OCI-LY7 (cell line): Measurements from ENCODE around the gene ABHD1.

Experiments used
- EZH2phosphoT487 ChIP-seq: fragments of 200-600 bp; sonication (generic); IDR thresholded peaks from 2 replicates; pipeline ENCODE4 v1.6.1; 2018; ENCODE audit warnings: low read depth, borderline replicate concordance, mild to moderate bottlenecking, mixed run types, antibody characterized with exemption, low read length, moderate library complexity, mixed read lengths
- TF ChIP-seq, protein P1 (sequence below): fragments of 200-600 bp; sonication (generic); conservative IDR thresholded peaks from 2 replicates; pipeline ENCODE4 v1.5.1; 2014; ENCODE audit warnings: mild to moderate bottlenecking, antibody characterized with exemption, low read length, moderate library complexity, mixed read lengths

DNA sequence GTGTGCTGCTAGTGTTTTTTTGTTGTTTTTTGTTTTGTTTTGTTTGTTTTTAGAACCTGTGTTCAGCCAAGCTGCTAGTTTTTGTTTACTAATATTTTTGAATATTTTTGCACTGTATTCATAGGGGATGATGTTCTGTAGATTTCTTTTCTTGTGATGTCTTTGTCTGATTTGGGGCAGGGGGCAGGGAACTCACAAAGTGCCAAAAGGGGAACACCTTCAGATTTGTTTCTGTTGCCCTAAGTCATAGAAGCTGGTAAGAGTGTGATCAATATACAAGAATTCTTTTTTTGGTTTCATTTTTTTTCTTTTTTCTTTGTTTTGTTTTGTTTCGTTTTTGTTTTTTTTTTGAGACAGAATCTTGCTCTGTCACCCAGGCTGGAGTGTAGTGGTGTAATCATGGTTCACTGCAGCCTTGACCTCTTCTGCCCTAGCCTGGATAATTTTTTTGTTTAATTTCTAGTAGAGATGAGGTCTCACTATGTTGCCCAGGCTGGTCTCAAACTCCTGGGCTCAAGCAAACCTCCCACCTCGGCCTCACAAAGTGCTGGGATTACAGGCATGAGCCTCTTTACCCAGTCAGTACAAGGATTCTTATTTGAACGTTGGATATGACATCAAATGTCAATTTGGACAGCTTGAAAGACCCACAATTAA, 55.9 kb downstream of the ABHD1 start:
- TF ChIP-seq, protein P1, sequence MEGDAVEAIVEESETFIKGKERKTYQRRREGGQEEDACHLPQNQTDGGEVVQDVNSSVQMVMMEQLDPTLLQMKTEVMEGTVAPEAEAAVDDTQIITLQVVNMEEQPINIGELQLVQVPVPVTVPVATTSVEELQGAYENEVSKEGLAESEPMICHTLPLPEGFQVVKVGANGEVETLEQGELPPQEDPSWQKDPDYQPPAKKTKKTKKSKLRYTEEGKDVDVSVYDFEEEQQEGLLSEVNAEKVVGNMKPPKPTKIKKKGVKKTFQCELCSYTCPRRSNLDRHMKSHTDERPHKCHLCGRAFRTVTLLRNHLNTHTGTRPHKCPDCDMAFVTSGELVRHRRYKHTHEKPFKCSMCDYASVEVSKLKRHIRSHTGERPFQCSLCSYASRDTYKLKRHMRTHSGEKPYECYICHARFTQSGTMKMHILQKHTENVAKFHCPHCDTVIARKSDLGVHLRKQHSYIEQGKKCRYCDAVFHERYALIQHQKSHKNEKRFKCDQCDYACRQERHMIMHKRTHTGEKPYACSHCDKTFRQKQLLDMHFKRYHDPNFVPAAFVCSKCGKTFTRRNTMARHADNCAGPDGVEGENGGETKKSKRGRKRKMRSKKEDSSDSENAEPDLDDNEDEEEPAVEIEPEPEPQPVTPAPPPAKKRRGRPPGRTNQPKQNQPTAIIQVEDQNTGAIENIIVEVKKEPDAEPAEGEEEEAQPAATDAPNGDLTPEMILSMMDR, result no peak
- no peak for TF ChIP-seq EZH2phosphoT487
